A549 (cell line): ENCODE data around the gene CLASP2. TPM values are rescaled to one million over a fixed set of nuclear protein-coding genes. Genes with fewer than 3 reads are reported as not detected.

ENCODE experiments used
- ATAC-seq, 2 experiments: fragments of 200-7000 bp in 1 of 2; fragments of >200 bp in 1 of 2; cut with Nextera tagmentation in 1 of 2; cut with Tn5 transposase in 1 of 2; 3 replicates each; pipeline versions ENCODE4 v1.8.0 to v1.9.1; 2018 to 2020; ENCODE audit warnings: mild to moderate bottlenecking in 1 of 2, moderate library complexity in 1 of 2
- CTCF ChIA-PET: fragments of 300-600 bp; sonication (Branson Sonifier 250); formaldehyde crosslinking; extraction: SDS; loops from one replicate; lab custom pipeline; 2021; ENCODE audit warnings: antibody characterized with exemption, inconsistent platforms; lab: Yijun Ruan, JAX
- POLR2A ChIA-PET: fragments of 350-600 bp; formaldehyde crosslinking; extraction: SDS; loops from one replicate; lab custom pipeline; 2021; ENCODE audit warnings: antibody characterized with exemption, inconsistent platforms; lab: Yijun Ruan, JAX
- DNase-seq, 2 experiments: peaks; one replicate each; pipeline versions ENCODE4 v3.0.0 to v3.0.0-alpha.2; 2011 to 2016; ENCODE audit warnings: low read depth in 1 of 2, low spot score in 1 of 2
- FAIRE-seq: peaks from 2 replicates; lab custom pipeline; 2011; peaks lifted over from hg19 to GRCh38; lab: Jason Lieb, UNC
- H3K27ac ChIP-seq, 2 experiments: fragments of >200 bp; sonication (Bioruptor Twin); formaldehyde crosslinking; 3 replicates each; pipeline ENCODE4 v1.5.1; 2016 to 2017
- H3K4me1 ChIP-seq: fragments of >200 bp; sonication (Bioruptor Twin); formaldehyde crosslinking; 3 replicates; pipeline ENCODE4 v1.6.1; 2016
- H3K4me2 ChIP-seq: fragments of >200 bp; sonication (Bioruptor Twin); formaldehyde crosslinking; 3 replicates; pipeline ENCODE4 v1.6.1; 2016
- H3K4me3 ChIP-seq: fragments of >200 bp; sonication (Bioruptor Twin); formaldehyde crosslinking; 3 replicates; pipeline ENCODE4 v1.5.1; 2016
- H3K9me3 ChIP-seq: fragments of >200 bp; sonication (Bioruptor Twin); formaldehyde crosslinking; 3 replicates; pipeline ENCODE4 v1.6.1; 2016
- BHLHE40 ChIP-seq: IDR thresholded peaks from 2 replicates; pipeline ENCODE4 v1.6.1; 2012; ENCODE audit warnings: low read depth, low read length, inconsistent platforms
- CEBPB ChIP-seq, 2 experiments: fragments of >200 bp in 1 of 2; sonication (Bioruptor Twin) in 1 of 2; formaldehyde crosslinking in 1 of 2; IDR thresholded peaks; 2 replicates each; pipeline ENCODE4 v1.6.1; 2012 to 2016
- EHF ChIP-seq: fragments of 250-450 bp; sonication (Bioruptor Pico); IDR thresholded peaks from 2 replicates; pipeline ENCODE4 v1.5.0; 2020; ENCODE audit warnings: mild to moderate bottlenecking
- FOSL2 ChIP-seq, 2 experiments: fragments of 450-650 bp in 1 of 2; fragments of >200 bp in 1 of 2; sonication (Bioruptor Twin) in 1 of 2; formaldehyde crosslinking; IDR thresholded peaks; 2 replicates each; pipeline versions ENCODE4 v1.5.0 to v1.6.1; 2016 to 2020; ENCODE audit warnings: mild to moderate bottlenecking in 1 of 2, moderate library complexity in 1 of 2
- FOXS1 ChIP-seq: fragments of 250-450 bp; sonication (Bioruptor Pico); IDR thresholded peaks from 2 replicates; pipeline ENCODE4 v1.5.0; 2020; ENCODE audit warnings: mild to moderate bottlenecking, moderate library complexity
- HEYL ChIP-seq: fragments of 250-450 bp; sonication (Bioruptor Pico); IDR thresholded peaks from 2 replicates; pipeline ENCODE4 v1.8.0; 2021; ENCODE audit warnings: mild to moderate bottlenecking, moderate library complexity
- HOXB5 ChIP-seq: fragments of 250-450 bp; sonication (Bioruptor Pico); IDR thresholded peaks from 2 replicates; pipeline ENCODE4 v1.5.0; 2020; ENCODE audit warnings: mild to moderate bottlenecking, moderate library complexity
- JUNB ChIP-seq: fragments of >200 bp; sonication (Bioruptor Twin); formaldehyde crosslinking; IDR thresholded peaks from 2 replicates; pipeline ENCODE4 v1.6.1; 2016
- MAFK ChIP-seq: fragments of 450-650 bp; IDR thresholded peaks from 2 replicates; pipeline ENCODE4 v1.6.1; 2014; ENCODE audit not compliant: partially characterized antibody
- MYC ChIP-seq: IDR thresholded peaks from 2 replicates; pipeline ENCODE4 v1.6.1; 2012; ENCODE audit warnings: mild to moderate bottlenecking, inconsistent platforms, low read length, improper control_type of control experiment, borderline replicate concordance
- NPAS2 ChIP-seq: fragments of 250-450 bp; sonication (Bioruptor Pico); IDR thresholded peaks from 2 replicates; pipeline ENCODE4 v1.8.0; 2022; ENCODE audit warnings: mild to moderate bottlenecking, moderate library complexity, borderline replicate concordance
- NR3C1 ChIP-seq: fragments of >200 bp; sonication (Bioruptor Twin); formaldehyde crosslinking; IDR thresholded peaks from 3 replicates; pipeline ENCODE4 v1.6.1; 2017
- PHF8 ChIP-seq: fragments of 200-600 bp; sonication (generic); IDR thresholded peaks from 2 replicates; pipeline ENCODE4 v1.6.1; 2016; ENCODE audit warnings: low read depth, mild to moderate bottlenecking, antibody characterized with exemption, moderate library complexity, borderline replicate concordance
- POLR2A ChIP-seq: IDR thresholded peaks from 2 replicates; pipeline ENCODE4 v1.6.1; 2012; ENCODE audit warnings: mild to moderate bottlenecking, low read length
- RARB ChIP-seq: fragments of 250-450 bp; sonication (Bioruptor Pico); IDR thresholded peaks from 2 replicates; pipeline ENCODE4 v1.8.0; 2021; ENCODE audit warnings: mild to moderate bottlenecking, moderate library complexity
- SREBF2 ChIP-seq: fragments of 450-650 bp; IDR thresholded peaks from 2 replicates; pipeline ENCODE4 v1.6.1; 2014; ENCODE audit warnings: mild to moderate bottlenecking, moderate library complexity
- TP53 ChIP-seq: fragments of 250-450 bp; sonication (Bioruptor Pico); IDR thresholded peaks from 2 replicates; pipeline ENCODE4 v1.5.0; 2021; ENCODE audit warnings: mild to moderate bottlenecking, moderate library complexity
- ZNF302 ChIP-seq: fragments of 250-450 bp; sonication (Bioruptor Pico); IDR thresholded peaks from 2 replicates; pipeline ENCODE4 v1.9.0; 2021; ENCODE audit warnings: inconsistent platforms, mild to moderate bottlenecking, moderate library complexity
- WGBS: methylation state at CpG from one replicate; pipeline ENCODE4 v1.1.6; 2017; ENCODE audit errors: missing lambda C conversion rate; 5-methylcytosine and 5-hydroxymethylcytosine counted together
- polyA plus RNA-seq, 4 experiments: library from polyadenylated mRNA; depleted of rRNA in 3 of 4; stranded (reverse); fragments of >200 nt; fragmentation: RNase III in 1 of 4; extraction: RNeasy Plus Mini Kit Qiagen cat#74134 plus additional on column Dnase treatment in 1 of 4; gene quantifications; 2 replicates in 3 of 4; 3 replicates in 1 of 4; pipeline ENCODE4 v1.2.3, GENCODE V29; 2011 to 2017
- TF ChIP-seq, protein P1 (sequence below): fragments of 250-450 bp; sonication (Bioruptor Pico); IDR thresholded peaks from 2 replicates; pipeline ENCODE4 v1.5.0; 2021; ENCODE audit warnings: mild to moderate bottlenecking, moderate library complexity, borderline replicate concordance
- TF ChIP-seq, protein P2 (sequence below): fragments of 200-600 bp; sonication (generic); IDR thresholded peaks from 2 replicates; pipeline ENCODE4 v1.6.1; 2016; ENCODE audit warnings: antibody characterized with exemption, mild to moderate bottlenecking, moderate library complexity
- TF ChIP-seq, protein P3 (sequence below): fragments of 250-450 bp; sonication (Bioruptor Pico); IDR thresholded peaks from 2 replicates; pipeline ENCODE4 v1.5.0; 2020; ENCODE audit warnings: low read depth, mild to moderate bottlenecking, moderate library complexity
- TF ChIP-seq, protein P4 (sequence below): fragments of >200 bp; sonication (Bioruptor Twin); formaldehyde crosslinking; IDR thresholded peaks from 3 replicates; pipeline ENCODE4 v1.5.1; 2016
- TF ChIP-seq, protein P5 (sequence below): fragments of 450-650 bp; IDR thresholded peaks from 2 replicates; pipeline ENCODE4 v1.6.1; 2014; ENCODE audit warnings: antibody characterized with exemption

CLASP2 gene
- polyA plus RNA-seq, 2 of the 4 experiments (the other 2 are of a cell fraction): 18.1 to 66.5 TPM

DNA sequence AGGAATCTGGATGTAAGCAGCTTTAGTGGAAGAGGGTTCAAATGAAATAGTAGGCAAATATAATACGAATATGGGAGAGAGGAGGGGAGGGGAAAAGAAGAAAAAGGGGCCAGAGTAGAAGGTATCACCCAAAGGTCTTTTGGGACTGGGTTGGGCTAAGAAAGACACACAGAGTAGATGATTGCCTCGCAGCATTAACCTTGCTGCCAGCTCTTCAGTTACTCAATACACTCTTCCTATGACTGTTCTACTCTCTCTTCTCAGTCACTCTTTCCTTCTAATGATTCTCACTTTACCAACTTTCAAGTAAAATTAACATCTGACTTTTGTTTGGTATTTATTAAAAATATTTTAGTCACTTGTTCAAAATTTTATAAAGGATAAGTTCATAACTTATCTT, 52.8 kb downstream of the CLASP2 start:
- FAIRE-seq (no peak), DNase-seq (no peak), ATAC-seq (no peak)
- no peak overlapping the region for H3K4me2 ChIP-seq
- H3K9me3 ChIP-seq: no peaks in the 10 kb centered on the region
- ChIA-PET CTCF (interaction anchor here (0.6 to 0.7 kb wide), 2 partner anchors 106 to 122 kb away, joined by 3 read pairs; no protein-coding TSS in a partner anchor), POLR2A (interaction anchor here (0.5 kb wide), 1 partner anchor 62 kb away, joined by 4 read pairs; no protein-coding TSS in a partner anchor)
- TF ChIP-seq POLR2A (no peak), FOXS1 (CRISPR knock-in tag) (no peak), FOSL2 (IDR thresholded peaks at IDR 0.05) (no peak), FOSL2 (CRISPR knock-in tag; IDR thresholded peaks at IDR 0.05) (no peak), MYC (no peak), NR3C1 (no peak), SREBF2 (no peak), HEYL (CRISPR knock-in tag) (no peak), RARB (CRISPR knock-in tag) (no peak), NPAS2 (CRISPR knock-in tag) (no peak), BHLHE40 (no peak), MAFK (no peak), TP53 (CRISPR knock-in tag) (no peak), HOXB5 (no peak)
- TF ChIP-seq, protein P1, sequence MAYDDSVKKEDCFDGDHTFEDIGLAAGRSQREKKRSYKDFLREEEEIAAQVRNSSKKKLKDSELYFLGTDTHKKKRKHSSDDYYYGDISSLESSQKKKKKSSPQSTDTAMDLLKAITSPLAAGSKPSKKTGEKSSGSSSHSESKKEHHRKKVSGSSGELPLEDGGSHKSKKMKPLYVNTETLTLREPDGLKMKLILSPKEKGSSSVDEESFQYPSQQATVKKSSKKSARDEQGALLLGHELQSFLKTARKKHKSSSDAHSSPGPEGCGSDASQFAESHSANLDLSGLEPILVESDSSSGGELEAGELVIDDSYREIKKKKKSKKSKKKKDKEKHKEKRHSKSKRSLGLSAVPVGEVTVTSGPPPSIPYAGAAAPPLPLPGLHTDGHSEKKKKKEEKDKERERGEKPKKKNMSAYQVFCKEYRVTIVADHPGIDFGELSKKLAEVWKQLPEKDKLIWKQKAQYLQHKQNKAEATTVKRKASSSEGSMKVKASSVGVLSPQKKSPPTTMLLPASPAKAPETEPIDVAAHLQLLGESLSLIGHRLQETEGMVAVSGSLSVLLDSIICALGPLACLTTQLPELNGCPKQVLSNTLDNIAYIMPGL (CRISPR knock-in tag): no peak
- TF ChIP-seq, protein P2, sequence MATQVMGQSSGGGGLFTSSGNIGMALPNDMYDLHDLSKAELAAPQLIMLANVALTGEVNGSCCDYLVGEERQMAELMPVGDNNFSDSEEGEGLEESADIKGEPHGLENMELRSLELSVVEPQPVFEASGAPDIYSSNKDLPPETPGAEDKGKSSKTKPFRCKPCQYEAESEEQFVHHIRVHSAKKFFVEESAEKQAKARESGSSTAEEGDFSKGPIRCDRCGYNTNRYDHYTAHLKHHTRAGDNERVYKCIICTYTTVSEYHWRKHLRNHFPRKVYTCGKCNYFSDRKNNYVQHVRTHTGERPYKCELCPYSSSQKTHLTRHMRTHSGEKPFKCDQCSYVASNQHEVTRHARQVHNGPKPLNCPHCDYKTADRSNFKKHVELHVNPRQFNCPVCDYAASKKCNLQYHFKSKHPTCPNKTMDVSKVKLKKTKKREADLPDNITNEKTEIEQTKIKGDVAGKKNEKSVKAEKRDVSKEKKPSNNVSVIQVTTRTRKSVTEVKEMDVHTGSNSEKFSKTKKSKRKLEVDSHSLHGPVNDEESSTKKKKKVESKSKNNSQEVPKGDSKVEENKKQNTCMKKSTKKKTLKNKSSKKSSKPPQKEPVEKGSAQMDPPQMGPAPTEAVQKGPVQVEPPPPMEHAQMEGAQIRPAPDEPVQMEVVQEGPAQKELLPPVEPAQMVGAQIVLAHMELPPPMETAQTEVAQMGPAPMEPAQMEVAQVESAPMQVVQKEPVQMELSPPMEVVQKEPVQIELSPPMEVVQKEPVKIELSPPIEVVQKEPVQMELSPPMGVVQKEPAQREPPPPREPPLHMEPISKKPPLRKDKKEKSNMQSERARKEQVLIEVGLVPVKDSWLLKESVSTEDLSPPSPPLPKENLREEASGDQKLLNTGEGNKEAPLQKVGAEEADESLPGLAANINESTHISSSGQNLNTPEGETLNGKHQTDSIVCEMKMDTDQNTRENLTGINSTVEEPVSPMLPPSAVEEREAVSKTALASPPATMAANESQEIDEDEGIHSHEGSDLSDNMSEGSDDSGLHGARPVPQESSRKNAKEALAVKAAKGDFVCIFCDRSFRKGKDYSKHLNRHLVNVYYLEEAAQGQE: no peak
- TF ChIP-seq, protein P3, sequence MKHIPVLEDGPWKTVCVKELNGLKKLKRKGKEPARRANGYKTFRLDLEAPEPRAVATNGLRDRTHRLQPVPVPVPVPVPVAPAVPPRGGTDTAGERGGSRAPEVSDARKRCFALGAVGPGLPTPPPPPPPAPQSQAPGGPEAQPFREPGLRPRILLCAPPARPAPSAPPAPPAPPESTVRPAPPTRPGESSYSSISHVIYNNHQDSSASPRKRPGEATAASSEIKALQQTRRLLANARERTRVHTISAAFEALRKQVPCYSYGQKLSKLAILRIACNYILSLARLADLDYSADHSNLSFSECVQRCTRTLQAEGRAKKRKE (CRISPR knock-in tag): no peak
- TF ChIP-seq, protein P4, sequence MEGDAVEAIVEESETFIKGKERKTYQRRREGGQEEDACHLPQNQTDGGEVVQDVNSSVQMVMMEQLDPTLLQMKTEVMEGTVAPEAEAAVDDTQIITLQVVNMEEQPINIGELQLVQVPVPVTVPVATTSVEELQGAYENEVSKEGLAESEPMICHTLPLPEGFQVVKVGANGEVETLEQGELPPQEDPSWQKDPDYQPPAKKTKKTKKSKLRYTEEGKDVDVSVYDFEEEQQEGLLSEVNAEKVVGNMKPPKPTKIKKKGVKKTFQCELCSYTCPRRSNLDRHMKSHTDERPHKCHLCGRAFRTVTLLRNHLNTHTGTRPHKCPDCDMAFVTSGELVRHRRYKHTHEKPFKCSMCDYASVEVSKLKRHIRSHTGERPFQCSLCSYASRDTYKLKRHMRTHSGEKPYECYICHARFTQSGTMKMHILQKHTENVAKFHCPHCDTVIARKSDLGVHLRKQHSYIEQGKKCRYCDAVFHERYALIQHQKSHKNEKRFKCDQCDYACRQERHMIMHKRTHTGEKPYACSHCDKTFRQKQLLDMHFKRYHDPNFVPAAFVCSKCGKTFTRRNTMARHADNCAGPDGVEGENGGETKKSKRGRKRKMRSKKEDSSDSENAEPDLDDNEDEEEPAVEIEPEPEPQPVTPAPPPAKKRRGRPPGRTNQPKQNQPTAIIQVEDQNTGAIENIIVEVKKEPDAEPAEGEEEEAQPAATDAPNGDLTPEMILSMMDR: no peak
- H3K4me1 ChIP-seq: peaks cover 12% of the 10 kb centered on the region; the same call in 2 of the 3 replicates
- H3K27ac ChIP-seq: no peak overlapping the region
- WGBS: 89% methylated on average over 2 of the region's 2 CpGs
- no peak overlapping the region for H3K4me3 ChIP-seq

DNA sequence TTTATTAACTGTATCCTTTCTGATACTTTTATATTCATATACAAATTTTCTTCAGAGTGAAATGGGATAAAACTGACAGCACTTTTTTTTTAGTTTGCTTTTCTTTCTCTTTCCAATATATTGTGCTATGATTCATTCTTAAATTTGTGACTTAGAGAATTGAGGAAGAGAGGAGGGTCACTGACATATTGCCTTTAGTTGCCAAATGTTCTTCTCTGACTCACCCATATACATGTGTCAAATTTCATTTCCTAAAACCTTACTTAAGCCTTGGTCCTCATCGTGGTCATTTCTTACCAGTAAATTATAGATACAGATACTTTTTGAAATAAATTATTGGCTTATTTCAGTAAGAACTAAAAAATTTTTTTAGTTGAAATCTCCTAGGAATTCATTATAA, 53.9 kb downstream of the CLASP2 start:
- CTCF ChIA-PET: no interaction called here
- no peak for FAIRE-seq
- TF ChIP-seq, protein P3 (CRISPR knock-in tag): no peak
- TF ChIP-seq EHF (CRISPR knock-in tag) (no peak), ZNF302 (CRISPR knock-in tag) (no peak), JUNB (no peak), FOSL2 (IDR thresholded peaks at IDR 0.05) (no peak), FOSL2 (CRISPR knock-in tag; IDR thresholded peaks at IDR 0.05) (peak; percentile 40; the same call in 1 of the 2 replicates), PHF8 (no peak), CEBPB (IDR thresholded peaks at IDR 0.05) (no peak)
- TF ChIP-seq, protein P5, sequence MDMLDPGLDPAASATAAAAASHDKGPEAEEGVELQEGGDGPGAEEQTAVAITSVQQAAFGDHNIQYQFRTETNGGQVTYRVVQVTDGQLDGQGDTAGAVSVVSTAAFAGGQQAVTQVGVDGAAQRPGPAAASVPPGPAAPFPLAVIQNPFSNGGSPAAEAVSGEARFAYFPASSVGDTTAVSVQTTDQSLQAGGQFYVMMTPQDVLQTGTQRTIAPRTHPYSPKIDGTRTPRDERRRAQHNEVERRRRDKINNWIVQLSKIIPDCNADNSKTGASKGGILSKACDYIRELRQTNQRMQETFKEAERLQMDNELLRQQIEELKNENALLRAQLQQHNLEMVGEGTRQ: no peak
- TF ChIP-seq, all 56 proteins: peak for 1
- WGBS: 28% methylated on average over 1 of the region's 1 CpG
- no peak overlapping the region for H3K4me3 ChIP-seq
- no peak for ATAC-seq
- H3K4me2 ChIP-seq: no peak overlapping the region
- no peak overlapping the region for H3K27ac ChIP-seq
- H3K9me3 ChIP-seq: no peaks in the 10 kb centered on the region
- DNase-seq: no peak
- POLR2A ChIA-PET: no interaction called here
- H3K4me1 ChIP-seq: peaks cover 19% of the 10 kb centered on the region
